Suprapubic skin (tissue), 4 donors: ENCODE results near the gene C17orf75. TPM values are rescaled to one million over a fixed set of nuclear protein-coding genes. Genes with fewer than 3 reads are reported as not detected.

Experiments used
- DNase-seq, 2 donors: peaks; one replicate each; pipeline ENCODE4 v3.0.0-alpha.2; 2019; ENCODE audit warnings: low spot score in 2 of 2
- H3K27ac ChIP-seq: fragments of 200-600 bp; sonication (generic); one replicate; pipeline ENCODE4 v1.5.1; 2019
- H3K27me3 ChIP-seq: fragments of 200-600 bp; sonication (generic); one replicate; pipeline ENCODE4 v1.5.1; 2019
- H3K36me3 ChIP-seq: fragments of 200-600 bp; sonication (generic); one replicate; pipeline ENCODE4 v1.5.1; 2019
- H3K4me1 ChIP-seq: fragments of 200-600 bp; sonication (generic); one replicate; pipeline ENCODE4 v1.5.1; 2019
- H3K4me3 ChIP-seq: fragments of 200-600 bp; sonication (generic); one replicate; pipeline ENCODE4 v1.5.1; 2019; ENCODE audit warnings: mild to moderate bottlenecking
- H3K9me3 ChIP-seq: fragments of 200-600 bp; sonication (generic); one replicate; pipeline ENCODE4 v1.5.1; 2019
- EP300 ChIP-seq: sonication (generic); formaldehyde crosslinking; IDR thresholded peaks from one replicate; pipeline ENCODE4 v1.6.1; 2017; ENCODE audit warnings: antibody characterized with exemption
- POLR2A ChIP-seq, 2 donors: fragments of 450-650 bp; IDR thresholded peaks; one replicate each; pipeline ENCODE4 v1.6.1; 2017; ENCODE audit warnings: antibody characterized with exemption in 2 of 2, mild to moderate bottlenecking in 2 of 2, moderate library complexity in 2 of 2
- POLR2AphosphoS5 ChIP-seq, 3 donors: sonication (generic); formaldehyde crosslinking; IDR thresholded peaks; one replicate each; pipeline ENCODE4 v1.6.1; 2017; ENCODE audit warnings: antibody characterized with exemption in 3 of 3
- WGBS: methylation state at CpG from one replicate; pipeline ENCODE4 v1.1.5; 2018; 5-methylcytosine and 5-hydroxymethylcytosine counted together
- total RNA-seq, 4 donors: library from RNA; depleted of rRNA; stranded (reverse); fragments of >200 nt; gene quantifications; one replicate each; pipeline ENCODE4 v1.1.0, GENCODE V29; 2016
- TF ChIP-seq, protein P1 (sequence below), 2 donors: fragments of 200-600 bp in 1 of 2; fragments of 450-650 bp in 1 of 2; sonication (generic) in 1 of 2; IDR thresholded peaks; one replicate each; pipeline ENCODE4 v1.5.1; 2016 to 2019; ENCODE audit warnings: antibody characterized with exemption in 2 of 2, mild to moderate bottlenecking in 1 of 2, moderate library complexity in 1 of 2

The C17orf75 gene
- total RNA-seq, 4 donors from 2014 or later: 4.1 to 12.4 (median 8.3) TPM

DNA sequence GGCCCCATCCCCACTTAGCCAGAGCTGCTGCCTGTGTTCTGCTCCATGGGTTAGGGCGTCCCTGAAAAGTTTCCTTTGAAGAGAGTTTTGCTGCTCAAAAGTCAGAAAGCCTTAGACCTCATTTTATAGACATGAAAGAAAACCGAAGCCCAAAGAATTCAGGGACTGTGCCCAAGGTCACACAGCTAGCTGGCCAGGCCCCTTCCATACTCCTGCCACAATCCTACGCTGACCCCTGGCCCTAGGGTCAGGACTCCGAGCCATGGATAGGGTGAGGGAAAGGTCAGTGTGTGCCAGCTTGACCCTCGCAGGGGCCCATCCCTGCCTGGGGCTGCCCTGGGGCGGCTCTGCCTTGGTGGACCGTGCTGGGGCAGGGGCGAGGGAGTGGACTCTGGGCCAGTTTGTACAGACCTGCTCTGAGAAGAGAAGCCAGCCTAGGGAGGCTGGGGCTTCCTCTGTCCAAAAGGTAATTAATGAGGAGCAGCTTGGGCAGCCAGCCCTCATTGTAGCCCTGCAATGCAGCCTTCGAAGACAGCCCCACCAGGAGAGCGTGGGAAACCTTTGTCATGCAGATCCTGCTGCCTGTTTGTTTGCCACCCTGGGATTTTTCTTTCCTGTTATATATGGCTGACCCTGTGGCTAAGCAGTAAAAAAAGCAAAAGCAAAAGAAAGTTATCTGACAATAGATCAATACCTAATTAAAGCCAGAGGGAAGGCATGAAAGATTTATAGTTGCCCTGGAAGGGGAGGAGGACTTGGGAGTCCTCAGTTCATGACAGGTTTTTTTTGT, 38.9 kb downstream of the C17orf75 start:
- no peak overlapping the region for H3K27ac ChIP-seq
- H3K4me3 ChIP-seq: no peak overlapping the region
- TF ChIP-seq POLR2A (IDR thresholded peaks at IDR 0.05) (no peak), POLR2AphosphoS5 (IDR thresholded peaks at IDR 0.05) (no peak), EP300 (no peak)
- TF ChIP-seq, protein P1, sequence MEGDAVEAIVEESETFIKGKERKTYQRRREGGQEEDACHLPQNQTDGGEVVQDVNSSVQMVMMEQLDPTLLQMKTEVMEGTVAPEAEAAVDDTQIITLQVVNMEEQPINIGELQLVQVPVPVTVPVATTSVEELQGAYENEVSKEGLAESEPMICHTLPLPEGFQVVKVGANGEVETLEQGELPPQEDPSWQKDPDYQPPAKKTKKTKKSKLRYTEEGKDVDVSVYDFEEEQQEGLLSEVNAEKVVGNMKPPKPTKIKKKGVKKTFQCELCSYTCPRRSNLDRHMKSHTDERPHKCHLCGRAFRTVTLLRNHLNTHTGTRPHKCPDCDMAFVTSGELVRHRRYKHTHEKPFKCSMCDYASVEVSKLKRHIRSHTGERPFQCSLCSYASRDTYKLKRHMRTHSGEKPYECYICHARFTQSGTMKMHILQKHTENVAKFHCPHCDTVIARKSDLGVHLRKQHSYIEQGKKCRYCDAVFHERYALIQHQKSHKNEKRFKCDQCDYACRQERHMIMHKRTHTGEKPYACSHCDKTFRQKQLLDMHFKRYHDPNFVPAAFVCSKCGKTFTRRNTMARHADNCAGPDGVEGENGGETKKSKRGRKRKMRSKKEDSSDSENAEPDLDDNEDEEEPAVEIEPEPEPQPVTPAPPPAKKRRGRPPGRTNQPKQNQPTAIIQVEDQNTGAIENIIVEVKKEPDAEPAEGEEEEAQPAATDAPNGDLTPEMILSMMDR (IDR thresholded peaks at IDR 0.05): no peak
- H3K4me1 ChIP-seq: no peaks in the 10 kb centered on the region
- H3K9me3 ChIP-seq: no peaks in the 10 kb centered on the region
- H3K27me3 ChIP-seq: no peaks in the 10 kb centered on the region
- WGBS: 72% methylated on average over 4 of the region's 10 CpGs
- H3K36me3 ChIP-seq: no peaks in the 10 kb centered on the region
- no peak for DNase-seq

DNA sequence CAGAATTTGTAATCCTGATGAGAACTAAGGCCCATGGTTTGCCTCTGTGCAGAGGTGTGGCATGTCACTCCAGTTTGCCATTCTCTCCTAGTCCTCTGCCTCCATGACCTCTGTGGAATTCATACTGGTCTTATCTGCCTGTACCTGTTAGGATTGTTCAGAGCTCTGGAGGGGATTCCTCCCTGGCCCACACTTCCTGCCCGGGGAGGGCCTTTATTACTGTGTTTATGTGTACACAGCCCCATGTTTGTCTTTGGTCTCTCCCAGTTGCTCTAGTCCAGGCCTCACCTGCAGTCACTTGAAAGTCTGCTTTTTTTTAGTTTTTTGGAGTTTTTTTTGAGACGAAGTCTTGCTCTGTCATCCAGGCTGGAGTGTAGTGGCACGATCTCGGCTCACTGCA, 39.9 kb downstream of the C17orf75 start:
- no peak for DNase-seq
- no peak overlapping the region for H3K27ac ChIP-seq
- TF ChIP-seq EP300 (no peak), POLR2AphosphoS5 (IDR thresholded peaks at IDR 0.05) (no peak), POLR2A (IDR thresholded peaks at IDR 0.05) (no peak)
- TF ChIP-seq, protein P1 (IDR thresholded peaks at IDR 0.05): no peak
- H3K4me1 ChIP-seq: no peaks in the 10 kb centered on the region
- no peaks in the 10 kb centered on the region for H3K36me3 ChIP-seq
- H3K4me3 ChIP-seq: no peak overlapping the region
- H3K27me3 ChIP-seq: no peaks in the 10 kb centered on the region
- 89% methylated on average over 4 of the region's 4 CpGs for WGBS
- H3K9me3 ChIP-seq: no peaks in the 10 kb centered on the region

DNA sequence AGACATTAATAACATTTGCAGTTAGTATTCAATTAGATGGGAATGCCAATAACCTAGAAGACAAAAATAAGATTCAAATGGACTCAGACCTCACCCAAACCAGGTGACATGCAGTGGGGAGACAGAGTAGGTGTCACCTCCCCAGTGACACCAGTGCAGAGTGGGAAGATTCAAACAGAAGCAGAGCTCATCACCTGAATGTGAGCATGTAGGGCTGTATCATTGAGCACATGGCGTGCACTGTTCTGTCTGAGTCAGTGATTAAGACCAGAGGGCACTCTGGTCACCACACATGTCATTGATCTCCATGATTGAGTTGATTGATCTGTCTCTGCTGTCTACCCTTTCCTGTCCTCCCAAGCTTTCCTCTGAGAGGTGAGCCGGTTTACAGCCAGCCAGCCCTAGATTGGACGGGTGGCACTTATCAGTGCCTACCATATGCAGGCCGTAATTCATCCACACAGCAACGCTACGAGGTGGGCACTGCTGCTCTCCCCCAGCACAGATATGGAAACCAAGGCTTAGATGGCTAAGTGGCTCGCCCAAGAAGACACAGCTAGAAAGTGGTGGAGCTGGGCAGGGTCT, 42.3 kb downstream of the C17orf75 start:
- Histone ChIP-seq H3K4me3 (no peak overlapping the region), H3K4me1 (no peaks in the 10 kb centered on the region), H3K36me3 (no peaks in the 10 kb centered on the region), H3K27me3 (no peaks in the 10 kb centered on the region), H3K9me3 (no peaks in the 10 kb centered on the region), H3K27ac (no peak overlapping the region)
- TF ChIP-seq POLR2A (IDR thresholded peaks at IDR 0.05) (no peak), EP300 (no peak), POLR2AphosphoS5 (IDR thresholded peaks at IDR 0.05) (no peak)
- TF ChIP-seq, protein P1 (IDR thresholded peaks at IDR 0.05): no peak
- no peak for DNase-seq
- 92% methylated on average over 4 of the region's 7 CpGs for WGBS

DNA sequence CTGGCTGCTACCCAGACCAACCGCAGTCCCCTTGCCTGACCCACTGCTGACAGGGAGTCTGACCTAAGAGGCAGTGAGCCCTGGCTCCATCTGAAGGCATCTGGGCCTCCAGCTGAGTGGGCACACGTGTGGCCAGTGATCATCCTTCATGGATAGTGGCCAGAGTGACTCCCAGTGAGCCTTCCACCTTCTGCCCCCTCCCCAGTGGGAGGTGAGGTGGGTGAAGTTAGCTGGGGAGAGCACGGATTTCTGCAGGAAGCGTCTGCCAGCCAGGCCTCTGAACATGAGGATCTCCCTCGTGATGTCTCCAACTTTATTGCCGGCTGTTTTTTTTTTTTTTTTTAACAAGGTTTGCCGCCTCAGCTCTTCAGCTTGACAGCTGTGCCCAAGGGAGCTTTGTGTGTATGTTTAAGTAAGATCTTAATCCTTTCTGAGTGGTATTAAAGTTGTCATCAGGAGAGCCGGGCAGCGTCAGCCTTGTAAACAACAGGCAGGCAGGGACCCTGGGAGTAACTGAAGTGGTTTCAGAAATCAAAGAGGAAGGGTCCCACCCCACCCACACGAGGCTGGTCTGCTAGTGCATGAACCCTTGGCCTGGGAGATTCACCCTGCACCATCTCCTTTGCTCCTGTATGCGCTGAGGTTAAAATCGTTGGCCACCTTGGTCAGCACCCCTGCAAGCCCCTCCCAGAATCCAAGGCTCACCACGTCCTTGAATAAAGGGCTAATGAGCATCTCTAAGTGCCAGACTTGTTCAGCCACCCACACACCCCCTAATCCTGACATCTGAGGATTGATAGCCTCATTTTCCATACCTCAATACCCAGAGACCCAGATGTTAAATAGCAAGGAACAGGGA, 43.0 kb downstream of the C17orf75 start:
- no peak for TF ChIP-seq EP300
- no peak for TF ChIP-seq POLR2AphosphoS5 (IDR thresholded peaks at IDR 0.05)
- TF ChIP-seq, protein P1 (IDR thresholded peaks at IDR 0.05): no peak
- no peak for TF ChIP-seq POLR2A (IDR thresholded peaks at IDR 0.05)
- Histone ChIP-seq H3K4me3 (no peak overlapping the region), H3K4me1 (no peaks in the 10 kb centered on the region), H3K9me3 (no peaks in the 10 kb centered on the region), H3K36me3 (no peaks in the 10 kb centered on the region), H3K27me3 (no peaks in the 10 kb centered on the region), H3K27ac (no peak overlapping the region)
- WGBS: 52% methylated on average over 13 of the region's 13 CpGs
- DNase-seq: no peak

DNA sequence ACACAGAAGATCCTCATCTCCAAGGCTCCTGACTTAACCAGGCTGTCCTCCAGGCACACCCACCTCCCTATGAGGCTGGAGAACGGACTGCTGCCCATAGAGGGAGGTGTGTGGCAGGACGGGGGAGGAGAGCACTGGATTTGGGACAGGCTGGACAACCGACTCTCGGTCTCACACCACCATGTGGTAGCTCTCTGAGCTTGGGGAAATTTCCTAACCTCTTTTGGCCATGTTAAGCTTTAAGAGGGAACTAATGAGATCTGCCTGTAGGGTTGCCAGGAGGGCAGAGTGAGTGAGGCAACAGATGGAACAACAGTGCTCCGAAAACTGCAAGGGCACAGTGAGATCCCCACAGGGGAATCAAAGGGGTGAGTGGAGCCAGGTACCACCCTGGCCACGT, 43.7 kb downstream of the C17orf75 start:
- TF ChIP-seq POLR2A (IDR thresholded peaks at IDR 0.05): no peak
- no peak for TF ChIP-seq POLR2AphosphoS5 (IDR thresholded peaks at IDR 0.05)
- TF ChIP-seq EP300: no peak
- TF ChIP-seq, protein P1 (IDR thresholded peaks at IDR 0.05): no peak
- 70% methylated on average over 6 of the region's 6 CpGs for WGBS
- no peaks in the 10 kb centered on the region for H3K27me3 ChIP-seq
- H3K9me3 ChIP-seq: no peaks in the 10 kb centered on the region
- no peaks in the 10 kb centered on the region for H3K36me3 ChIP-seq
- H3K27ac ChIP-seq: no peak overlapping the region
- H3K4me1 ChIP-seq: no peaks in the 10 kb centered on the region
- DNase-seq: no peak
- H3K4me3 ChIP-seq: no peak overlapping the region
